ENCODE results near the gene GABRG3. TPM values are rescaled to one million over a fixed set of nuclear protein-coding genes. Genes with fewer than 3 reads are reported as not detected.

Gene GABRG3
- total and polyA plus RNA-seq, 9 of the 15 experiments (the other 6 are each of a cell fraction or from before 2014, with no cell fraction given), result 4.0 to 15.1 (median 11.2) TPM

DNA sequence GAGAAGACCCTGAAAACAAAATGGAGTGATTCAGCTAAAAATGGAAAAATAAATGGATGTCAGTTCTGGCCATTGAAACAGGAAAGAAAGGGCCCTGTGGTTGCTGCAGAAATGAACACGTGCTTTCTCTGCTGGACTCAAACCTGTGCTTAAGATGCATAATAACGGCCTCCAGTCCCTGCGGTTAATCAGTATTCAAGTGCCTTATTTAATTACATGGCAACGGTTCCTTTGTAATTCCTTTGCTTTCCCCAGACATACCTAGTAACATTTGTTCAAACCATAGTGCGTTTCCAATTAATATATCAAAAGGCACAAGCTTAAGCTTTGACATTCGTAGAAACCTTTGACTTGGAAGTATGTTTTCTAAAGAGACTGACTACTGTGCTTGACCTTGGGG lies 428.3 kb downstream of the GABRG3 start:
- Histone ChIP-seq H3K9ac (ENCODE audit: insufficient read depth in 1 of 2, low read depth in 2 of 2, low read length in 2 of 2) (no peak overlapping the region), H3K9me1 (ENCODE audit: control insufficient read depth, insufficient read depth, low read length) (no peaks in the 10 kb centered on the region), H4K20me1 (replicated peaks; ENCODE audit: control insufficient read depth, insufficient read depth, low read length) (no peaks in the 10 kb centered on the region), H3K4me2 (ENCODE audit: insufficient read depth, low read length) (no peak overlapping the region), H3K27me3 (ENCODE audit: control insufficient read depth in 2 of 2, insufficient read depth in 2 of 2, low read length in 2 of 2) (no peaks in the 10 kb centered on the region), H3K79me2 (ENCODE audit: control insufficient read depth, insufficient read depth, low read length) (no peaks in the 10 kb centered on the region), H3K4me3 (no peak overlapping the region), H3K9me3 (replicated peaks; ENCODE audit: control insufficient read depth, insufficient read depth, low read depth, low read length) (no peaks in the 10 kb centered on the region), H3K36me3 (ENCODE audit: control insufficient read depth, insufficient read depth, low read length) (no peaks in the 10 kb centered on the region), H2AFZ (ENCODE audit: low read depth, low read length) (no peak overlapping the region), H3K27ac (ENCODE audit: extremely low read depth, low read depth, low read length) (no peak overlapping the region), H3K4me1 (replicated peaks in 1 of 2; ENCODE audit: control insufficient read depth in 2 of 2, insufficient read depth in 2 of 2, low read length in 2 of 2) (no peaks in the 10 kb centered on the region)
- no peak for ATAC-seq
- in situ Hi-C loops (cut with MboI), result no loop called here
- POLR2A ChIA-PET, result no interaction called here
- WGBS (ENCODE audit: insufficient coverage, low coverage, missing lambda C conversion rate), result 50% methylated on average over 6 of the region's 6 CpGs
- intact Hi-C loops (cut with micrococcal nuclease), result no loop called here
- TF ChIP-seq ZBTB8A (IDR thresholded peaks at IDR 0.05; ENCODE audit: partially characterized antibody), result no peak
- no peak for TF ChIP-seq POLR3G (IDR thresholded peaks at IDR 0.05; ENCODE audit: extremely low read depth, insufficient read length, insufficient replicate concordance)
- no peak for TF ChIP-seq FOXA3 (CRISPR knock-in tag; conservative IDR thresholded peaks at IDR 0.05 in 1 of 2, IDR thresholded peaks at IDR 0.05 in 1 of 2)
- TF ChIP-seq PHTF2 (CRISPR knock-in tag; IDR thresholded peaks at IDR 0.05), result no peak
- no peak for TF ChIP-seq FOS (IDR thresholded peaks at IDR 0.05; ENCODE audit: extremely low read depth, insufficient read length)
- no peak for TF ChIP-seq ZC3H4 (CRISPR knock-in tag; IDR thresholded peaks at IDR 0.05; ENCODE audit: borderline replicate concordance)
- TF ChIP-seq SMAD3 (CRISPR knock-in tag; conservative IDR thresholded peaks at IDR 0.05), result no peak
- no peak for TF ChIP-seq KLF16 (IDR thresholded peaks at IDR 0.05)
- TF ChIP-seq ADNP (tag; IDR thresholded peaks at IDR 0.05), result no peak
- TF ChIP-seq POLR2B (IDR thresholded peaks at IDR 0.05; ENCODE audit: low read depth, partially characterized antibody), result no peak
- no peak for TF ChIP-seq TEAD2 (tag; IDR thresholded peaks at IDR 0.05)
- no peak for TF ChIP-seq ELF2 (CRISPR knock-in tag; IDR thresholded peaks at IDR 0.05)
- no peak for TF ChIP-seq SPI1 (IDR thresholded peaks at IDR 0.05; ENCODE audit: borderline replicate concordance, low read depth, low read length)
- TF ChIP-seq FOXK1 (CRISPR knock-in tag; IDR thresholded peaks at IDR 0.05; ENCODE audit: borderline replicate concordance), result no peak
- TF ChIP-seq KDM5B (IDR thresholded peaks at IDR 0.05; ENCODE audit: insufficient replicate concordance, low read depth, low read length), result no peak
- TF ChIP-seq, protein P1, sequence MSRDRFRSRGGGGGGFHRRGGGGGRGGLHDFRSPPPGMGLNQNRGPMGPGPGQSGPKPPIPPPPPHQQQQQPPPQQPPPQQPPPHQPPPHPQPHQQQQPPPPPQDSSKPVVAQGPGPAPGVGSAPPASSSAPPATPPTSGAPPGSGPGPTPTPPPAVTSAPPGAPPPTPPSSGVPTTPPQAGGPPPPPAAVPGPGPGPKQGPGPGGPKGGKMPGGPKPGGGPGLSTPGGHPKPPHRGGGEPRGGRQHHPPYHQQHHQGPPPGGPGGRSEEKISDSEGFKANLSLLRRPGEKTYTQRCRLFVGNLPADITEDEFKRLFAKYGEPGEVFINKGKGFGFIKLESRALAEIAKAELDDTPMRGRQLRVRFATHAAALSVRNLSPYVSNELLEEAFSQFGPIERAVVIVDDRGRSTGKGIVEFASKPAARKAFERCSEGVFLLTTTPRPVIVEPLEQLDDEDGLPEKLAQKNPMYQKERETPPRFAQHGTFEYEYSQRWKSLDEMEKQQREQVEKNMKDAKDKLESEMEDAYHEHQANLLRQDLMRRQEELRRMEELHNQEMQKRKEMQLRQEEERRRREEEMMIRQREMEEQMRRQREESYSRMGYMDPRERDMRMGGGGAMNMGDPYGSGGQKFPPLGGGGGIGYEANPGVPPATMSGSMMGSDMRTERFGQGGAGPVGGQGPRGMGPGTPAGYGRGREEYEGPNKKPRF (IDR thresholded peaks at IDR 0.05; ENCODE audit: low read depth, low read length), result no peak
- TF ChIP-seq TSC22D4 (tag; IDR thresholded peaks at IDR 0.05), result no peak
- TF ChIP-seq ILF3 (IDR thresholded peaks at IDR 0.05; ENCODE audit: borderline replicate concordance), result no peak
- TF ChIP-seq CHCHD3 (CRISPR knock-in tag; IDR thresholded peaks at IDR 0.05), result no peak
- TF ChIP-seq RBFOX2 (IDR thresholded peaks at IDR 0.05; ENCODE audit: low read depth, low read length), result no peak
- no peak for DNase-seq (ENCODE audit: extremely low read depth in 1 of 4, low spot score in 3 of 4)
- no TSS peak for BruUV-seq (replicated peaks)
- CTCF ChIA-PET (ENCODE audit: low intra/inter-chr PET ratio), result interaction anchor here (0.6 kb wide), 1 partner anchor 750 kb away, joined by 6 read pairs; no protein-coding TSS in a partner anchor
- FAIRE-seq, result no peak

All from K562 (cell line).